Loucy (cell line): ENCODE results near the gene KRTAP2-4.

Source experiments
- H2AFZ ChIP-seq: fragments of 200-600 bp; sonication (generic); 2 replicates; pipeline ENCODE4 v1.6.0; 2016; ENCODE audit warnings: antibody characterized with exemption, mild to moderate bottlenecking, low read length, moderate library complexity
- H3F3A ChIP-seq: fragments of 200-600 bp; 2 replicates; pipeline ENCODE4 v1.6.0; 2016; ENCODE audit warnings: antibody characterized with exemption, low read depth, mild to moderate bottlenecking
- H3K27me3 ChIP-seq: fragments of 200-600 bp; sonication (generic); 2 replicates; pipeline ENCODE4 v1.6.1; 2014; ENCODE audit warnings: low read length, mild to moderate bottlenecking; ENCODE audit not compliant: insufficient read depth, poor library complexity, severe bottlenecking
- H3K36me3 ChIP-seq: fragments of 200-600 bp; sonication (generic); 2 replicates; pipeline ENCODE4 v1.6.1; 2016; ENCODE audit warnings: low read length; ENCODE audit not compliant: insufficient read depth
- H3K4me1 ChIP-seq: fragments of 200-600 bp; sonication (generic); 2 replicates; pipeline ENCODE4 v1.5.1; 2014; ENCODE audit warnings: low read length, mild to moderate bottlenecking; ENCODE audit not compliant: insufficient read depth, poor library complexity, severe bottlenecking
- H3K4me2 ChIP-seq: fragments of 200-600 bp; sonication (generic); 2 replicates; pipeline ENCODE4 v1.6.0; 2014; ENCODE audit warnings: antibody characterized with exemption, low read length, low read depth, mild to moderate bottlenecking; ENCODE audit not compliant: poor library complexity, severe bottlenecking
- H3K4me3 ChIP-seq: fragments of 200-600 bp; sonication (generic); 2 replicates; pipeline ENCODE4 v1.5.1; 2014; ENCODE audit warnings: low read length, mild to moderate bottlenecking, mixed read lengths; ENCODE audit not compliant: poor library complexity, severe bottlenecking
- H3K79me2 ChIP-seq: fragments of 200-600 bp; sonication (generic); 2 replicates; pipeline ENCODE4 v1.6.1; 2014; ENCODE audit warnings: low read length; ENCODE audit not compliant: insufficient read depth
- H3K9ac ChIP-seq: fragments of 200-600 bp; sonication (generic); 2 replicates; pipeline ENCODE4 v1.6.0; 2014; ENCODE audit warnings: mild to moderate bottlenecking, low read depth, low read length, moderate library complexity; ENCODE audit not compliant: poor library complexity, severe bottlenecking
- H3K9me2 ChIP-seq: fragments of 200-600 bp; sonication (generic); replicated peaks from 2 replicates; pipeline ENCODE4 v1.6.1; 2016; ENCODE audit warnings: low read depth, low read length, mixed read lengths
- H3K9me3 ChIP-seq: fragments of 200-600 bp; sonication (generic); 2 replicates; pipeline ENCODE4 v1.6.1; 2014; ENCODE audit warnings: mild to moderate bottlenecking, antibody characterized with exemption, low read length, low read depth; ENCODE audit not compliant: insufficient read depth
- H4K20me1 ChIP-seq: fragments of 200-600 bp; sonication (generic); 2 replicates; pipeline ENCODE4 v1.6.0; 2014; ENCODE audit warnings: antibody characterized with exemption, low read length, mild to moderate bottlenecking; ENCODE audit not compliant: insufficient read depth, poor library complexity, severe bottlenecking
- EZH2phosphoT487 ChIP-seq: fragments of 200-600 bp; IDR thresholded peaks from 2 replicates; pipeline ENCODE4 v1.6.1; 2018; ENCODE audit warnings: antibody characterized with exemption, mild to moderate bottlenecking, moderate library complexity, borderline replicate concordance
- TF ChIP-seq, protein P1 (sequence below): fragments of 200-600 bp; sonication (generic); conservative IDR thresholded peaks from 2 replicates; pipeline ENCODE4 v1.5.1; 2014; ENCODE audit warnings: mild to moderate bottlenecking, antibody characterized with exemption, low read length

Gene KRTAP2-4

DNA sequence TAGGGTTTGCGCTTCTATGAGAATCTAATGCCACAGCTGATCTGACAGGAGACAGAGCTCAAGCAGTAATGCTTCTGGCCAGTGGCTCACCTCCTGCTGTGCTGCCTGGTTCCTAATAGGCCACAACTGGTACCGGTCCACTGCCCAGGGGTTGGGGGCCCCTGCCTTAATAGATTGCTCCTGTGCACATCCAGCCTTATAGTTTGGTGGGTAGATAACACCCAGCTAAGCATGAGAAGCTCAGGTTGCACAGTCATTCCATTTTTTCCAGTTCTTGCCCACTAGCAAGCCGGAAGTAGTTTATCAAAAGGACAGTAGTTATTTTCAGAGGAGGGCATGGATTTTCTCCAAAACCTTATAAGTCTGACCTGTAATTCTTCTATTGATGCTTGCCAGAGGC lies 46.3 kb downstream of the KRTAP2-4 start:
- Histone ChIP-seq H3K9me2 (no peaks in the 10 kb centered on the region), H3K4me2 (no peak overlapping the region), H3K4me3 (no peak overlapping the region), H3K79me2 (no peaks in the 10 kb centered on the region), H3F3A (no peaks in the 10 kb centered on the region), H4K20me1 (no peaks in the 10 kb centered on the region), H2AFZ (no peak overlapping the region), H3K9me3 (no peaks in the 10 kb centered on the region), H3K4me1 (no peaks in the 10 kb centered on the region), H3K36me3 (no peaks in the 10 kb centered on the region), H3K9ac (no peak overlapping the region), H3K27me3 (no peaks in the 10 kb centered on the region)
- TF ChIP-seq, protein P1, sequence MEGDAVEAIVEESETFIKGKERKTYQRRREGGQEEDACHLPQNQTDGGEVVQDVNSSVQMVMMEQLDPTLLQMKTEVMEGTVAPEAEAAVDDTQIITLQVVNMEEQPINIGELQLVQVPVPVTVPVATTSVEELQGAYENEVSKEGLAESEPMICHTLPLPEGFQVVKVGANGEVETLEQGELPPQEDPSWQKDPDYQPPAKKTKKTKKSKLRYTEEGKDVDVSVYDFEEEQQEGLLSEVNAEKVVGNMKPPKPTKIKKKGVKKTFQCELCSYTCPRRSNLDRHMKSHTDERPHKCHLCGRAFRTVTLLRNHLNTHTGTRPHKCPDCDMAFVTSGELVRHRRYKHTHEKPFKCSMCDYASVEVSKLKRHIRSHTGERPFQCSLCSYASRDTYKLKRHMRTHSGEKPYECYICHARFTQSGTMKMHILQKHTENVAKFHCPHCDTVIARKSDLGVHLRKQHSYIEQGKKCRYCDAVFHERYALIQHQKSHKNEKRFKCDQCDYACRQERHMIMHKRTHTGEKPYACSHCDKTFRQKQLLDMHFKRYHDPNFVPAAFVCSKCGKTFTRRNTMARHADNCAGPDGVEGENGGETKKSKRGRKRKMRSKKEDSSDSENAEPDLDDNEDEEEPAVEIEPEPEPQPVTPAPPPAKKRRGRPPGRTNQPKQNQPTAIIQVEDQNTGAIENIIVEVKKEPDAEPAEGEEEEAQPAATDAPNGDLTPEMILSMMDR: no peak
- TF ChIP-seq EZH2phosphoT487: no peak

DNA sequence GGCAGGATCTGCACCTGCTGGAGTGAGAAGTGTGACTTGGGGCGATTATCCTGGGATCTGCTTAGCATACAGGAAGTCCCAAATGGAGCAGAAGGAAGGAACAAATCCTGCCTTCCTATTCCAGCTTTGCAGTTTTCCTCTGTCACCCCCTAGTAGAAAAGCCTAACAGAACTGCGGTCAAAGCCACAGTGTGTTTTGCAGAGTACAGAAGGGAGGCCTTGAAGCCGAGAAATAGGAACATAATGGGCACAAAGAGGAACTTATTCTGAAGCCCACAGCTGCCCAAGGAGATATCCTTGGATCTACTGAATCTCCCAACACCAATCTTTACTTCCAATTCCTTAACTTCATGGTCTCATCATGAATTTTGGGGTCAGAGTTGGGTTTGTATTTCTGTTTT lies 47.1 kb downstream of the KRTAP2-4 start:
- no peak overlapping the region for H2AFZ ChIP-seq
- H3K4me2 ChIP-seq: no peak overlapping the region
- no peak for TF ChIP-seq EZH2phosphoT487
- TF ChIP-seq, protein P1: no peak
- H3K4me1 ChIP-seq: no peaks in the 10 kb centered on the region
- H3K36me3 ChIP-seq: no peaks in the 10 kb centered on the region
- no peaks in the 10 kb centered on the region for H4K20me1 ChIP-seq
- no peaks in the 10 kb centered on the region for H3K9me2 ChIP-seq
- H3K4me3 ChIP-seq: no peak overlapping the region
- no peak overlapping the region for H3K9ac ChIP-seq
- no peaks in the 10 kb centered on the region for H3K27me3 ChIP-seq
- no peaks in the 10 kb centered on the region for H3F3A ChIP-seq
- H3K79me2 ChIP-seq: no peaks in the 10 kb centered on the region
- no peaks in the 10 kb centered on the region for H3K9me3 ChIP-seq

DNA sequence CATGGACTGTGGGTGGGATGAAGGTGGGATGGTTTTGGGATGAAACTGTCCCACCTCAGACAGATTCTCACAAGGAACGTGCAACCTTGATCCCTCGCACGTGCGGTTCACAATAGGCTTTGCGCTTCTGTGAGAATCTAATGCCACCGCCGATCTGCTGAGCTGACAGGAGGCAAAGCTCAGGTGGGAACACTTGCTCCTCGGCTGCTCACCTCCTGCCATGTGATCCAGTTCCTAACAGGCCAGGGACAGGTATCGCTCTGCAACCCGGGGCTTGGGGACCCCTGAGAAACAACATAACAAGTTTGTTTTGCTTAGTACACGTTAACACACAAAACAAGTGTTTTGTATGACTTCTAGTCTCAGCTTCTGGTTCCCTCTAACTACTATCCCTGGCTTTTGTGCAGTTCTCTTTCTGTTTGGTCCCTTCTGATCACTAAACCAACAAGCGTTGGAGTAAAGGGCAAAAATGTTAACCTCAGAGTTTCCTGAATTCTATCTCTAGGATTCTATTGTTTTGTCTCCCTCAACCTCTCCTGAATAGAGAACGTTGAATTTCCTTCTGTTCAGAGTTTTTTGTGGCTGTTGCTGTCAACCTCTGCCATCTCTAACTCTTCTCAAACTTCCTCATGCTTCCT lies 49.0 kb downstream of the KRTAP2-4 start:
- no peaks in the 10 kb centered on the region for H3K36me3 ChIP-seq
- no peaks in the 10 kb centered on the region for H4K20me1 ChIP-seq
- no peak overlapping the region for H2AFZ ChIP-seq
- no peak overlapping the region for H3K4me2 ChIP-seq
- no peaks in the 10 kb centered on the region for H3K27me3 ChIP-seq
- H3K4me3 ChIP-seq: no peak overlapping the region
- H3K9ac ChIP-seq: no peak overlapping the region
- no peak for TF ChIP-seq EZH2phosphoT487
- TF ChIP-seq, protein P1: no peak
- no peaks in the 10 kb centered on the region for H3K79me2 ChIP-seq
- no peaks in the 10 kb centered on the region for H3F3A ChIP-seq
- no peaks in the 10 kb centered on the region for H3K9me3 ChIP-seq
- H3K4me1 ChIP-seq: no peaks in the 10 kb centered on the region
- H3K9me2 ChIP-seq: no peaks in the 10 kb centered on the region
